PFSK-1 (cell line): ENCODE measurements around the gene CEP170.

Source experiments
- FOXP2 ChIP-seq: optimal IDR thresholded peaks from 2 replicates; pipeline ENCODE3; 2011; ENCODE audit warnings: borderline replicate concordance, control low read depth, inconsistent platforms; ENCODE audit not compliant: insufficient read depth; ENCODE audit errors: extremely low read length, extremely low read depth
- POLR2AphosphoS5 ChIP-seq: IDR thresholded peaks from 2 replicates; pipeline ENCODE4 v1.6.1; 2012; ENCODE audit warnings: low read depth, mild to moderate bottlenecking, control low read depth, low read length, moderate library complexity
- SIN3A ChIP-seq: IDR thresholded peaks from 2 replicates; pipeline ENCODE4 v1.6.1; 2012; ENCODE audit warnings: mild to moderate bottlenecking, low read length, moderate library complexity, borderline replicate concordance; ENCODE audit not compliant: insufficient read depth
- TAF1 ChIP-seq: IDR thresholded peaks from 2 replicates; pipeline ENCODE4 v1.6.1; 2012; ENCODE audit warnings: low read length, control low read depth, borderline replicate concordance; ENCODE audit not compliant: insufficient read depth
- TF ChIP-seq, protein P1 (sequence below), 2 experiments: IDR thresholded peaks; 2 replicates each; pipeline versions ENCODE4 v1.6.1 to v1.8.0; 2011 to 2012; ENCODE audit warnings: low read depth in 2 of 2, low read length in 2 of 2, control low read depth in 1 of 2, inconsistent platforms in 1 of 2, mild to moderate bottlenecking in 1 of 2, moderate library complexity in 1 of 2; ENCODE audit not compliant: insufficient read depth in 1 of 2

CEP170 gene

DNA sequence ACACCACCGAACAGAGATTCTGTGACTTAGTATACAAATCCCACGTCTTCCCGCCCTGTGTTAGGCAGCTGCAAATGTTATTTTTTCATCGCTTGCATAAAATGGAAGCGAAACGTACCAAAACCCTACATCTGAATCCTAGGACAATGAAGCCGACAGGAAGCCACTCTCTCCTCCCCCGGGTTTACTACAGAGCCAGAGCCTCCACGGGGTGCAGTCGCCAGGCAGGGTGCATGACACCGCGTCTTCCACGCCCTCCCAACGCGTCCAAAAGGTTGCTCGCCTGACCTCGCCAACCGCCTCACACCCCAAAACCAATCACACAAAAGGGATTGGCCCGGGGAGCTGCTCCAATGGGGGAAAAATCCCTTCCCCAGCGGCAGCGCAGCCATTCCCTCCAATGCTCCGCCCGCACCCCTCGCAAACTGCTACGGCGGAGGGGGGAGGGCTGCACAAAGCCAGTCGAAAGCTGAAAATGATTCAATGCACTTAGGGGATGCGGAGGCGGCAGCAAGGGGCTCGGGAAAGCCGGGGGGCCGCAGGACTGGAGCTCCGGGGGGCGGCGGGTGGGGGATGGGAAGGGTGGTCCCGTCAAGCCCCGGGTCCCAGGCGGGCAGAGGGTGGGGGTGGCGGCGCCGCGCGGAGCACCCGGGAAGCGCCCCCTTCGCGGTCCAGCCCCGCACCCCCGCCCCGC is 701 bp downstream of the CEP170 start:
- TF ChIP-seq SIN3A (no peak), TAF1 (no peak), POLR2AphosphoS5 (0 out of 2 replicates have a peak, but pooled peaks have one; percentile 5), FOXP2 (peak; percentile 53)
- TF ChIP-seq, protein P1, sequence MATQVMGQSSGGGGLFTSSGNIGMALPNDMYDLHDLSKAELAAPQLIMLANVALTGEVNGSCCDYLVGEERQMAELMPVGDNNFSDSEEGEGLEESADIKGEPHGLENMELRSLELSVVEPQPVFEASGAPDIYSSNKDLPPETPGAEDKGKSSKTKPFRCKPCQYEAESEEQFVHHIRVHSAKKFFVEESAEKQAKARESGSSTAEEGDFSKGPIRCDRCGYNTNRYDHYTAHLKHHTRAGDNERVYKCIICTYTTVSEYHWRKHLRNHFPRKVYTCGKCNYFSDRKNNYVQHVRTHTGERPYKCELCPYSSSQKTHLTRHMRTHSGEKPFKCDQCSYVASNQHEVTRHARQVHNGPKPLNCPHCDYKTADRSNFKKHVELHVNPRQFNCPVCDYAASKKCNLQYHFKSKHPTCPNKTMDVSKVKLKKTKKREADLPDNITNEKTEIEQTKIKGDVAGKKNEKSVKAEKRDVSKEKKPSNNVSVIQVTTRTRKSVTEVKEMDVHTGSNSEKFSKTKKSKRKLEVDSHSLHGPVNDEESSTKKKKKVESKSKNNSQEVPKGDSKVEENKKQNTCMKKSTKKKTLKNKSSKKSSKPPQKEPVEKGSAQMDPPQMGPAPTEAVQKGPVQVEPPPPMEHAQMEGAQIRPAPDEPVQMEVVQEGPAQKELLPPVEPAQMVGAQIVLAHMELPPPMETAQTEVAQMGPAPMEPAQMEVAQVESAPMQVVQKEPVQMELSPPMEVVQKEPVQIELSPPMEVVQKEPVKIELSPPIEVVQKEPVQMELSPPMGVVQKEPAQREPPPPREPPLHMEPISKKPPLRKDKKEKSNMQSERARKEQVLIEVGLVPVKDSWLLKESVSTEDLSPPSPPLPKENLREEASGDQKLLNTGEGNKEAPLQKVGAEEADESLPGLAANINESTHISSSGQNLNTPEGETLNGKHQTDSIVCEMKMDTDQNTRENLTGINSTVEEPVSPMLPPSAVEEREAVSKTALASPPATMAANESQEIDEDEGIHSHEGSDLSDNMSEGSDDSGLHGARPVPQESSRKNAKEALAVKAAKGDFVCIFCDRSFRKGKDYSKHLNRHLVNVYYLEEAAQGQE (IDR thresholded peaks at IDR 0.05; ENCODE audit: insufficient read depth in 1 of 2, low read depth in 2 of 2, low read length in 2 of 2) = no peak

DNA sequence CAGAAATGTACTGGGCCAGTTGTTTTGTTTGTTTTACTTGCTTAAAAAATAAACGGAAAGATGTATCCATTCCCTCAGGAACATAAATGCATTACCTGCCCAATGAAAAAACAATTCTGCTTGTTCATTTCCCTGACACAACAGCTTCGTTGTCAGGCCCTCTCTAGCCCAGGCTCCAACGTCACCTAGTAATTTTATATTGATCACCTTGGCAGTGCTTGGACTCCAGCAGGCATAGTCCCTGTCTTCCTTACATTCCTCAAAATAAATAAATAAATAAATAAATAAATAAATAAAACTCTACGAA is 1.2 kb downstream of the CEP170 start:
- TF ChIP-seq FOXP2 = no peak
- TF ChIP-seq, protein P1 (IDR thresholded peaks at IDR 0.05; ENCODE audit: insufficient read depth in 1 of 2, low read depth in 2 of 2, low read length in 2 of 2) = no peak
- no peak for TF ChIP-seq TAF1
- TF ChIP-seq POLR2AphosphoS5 = no peak
- no peak for TF ChIP-seq SIN3A

DNA sequence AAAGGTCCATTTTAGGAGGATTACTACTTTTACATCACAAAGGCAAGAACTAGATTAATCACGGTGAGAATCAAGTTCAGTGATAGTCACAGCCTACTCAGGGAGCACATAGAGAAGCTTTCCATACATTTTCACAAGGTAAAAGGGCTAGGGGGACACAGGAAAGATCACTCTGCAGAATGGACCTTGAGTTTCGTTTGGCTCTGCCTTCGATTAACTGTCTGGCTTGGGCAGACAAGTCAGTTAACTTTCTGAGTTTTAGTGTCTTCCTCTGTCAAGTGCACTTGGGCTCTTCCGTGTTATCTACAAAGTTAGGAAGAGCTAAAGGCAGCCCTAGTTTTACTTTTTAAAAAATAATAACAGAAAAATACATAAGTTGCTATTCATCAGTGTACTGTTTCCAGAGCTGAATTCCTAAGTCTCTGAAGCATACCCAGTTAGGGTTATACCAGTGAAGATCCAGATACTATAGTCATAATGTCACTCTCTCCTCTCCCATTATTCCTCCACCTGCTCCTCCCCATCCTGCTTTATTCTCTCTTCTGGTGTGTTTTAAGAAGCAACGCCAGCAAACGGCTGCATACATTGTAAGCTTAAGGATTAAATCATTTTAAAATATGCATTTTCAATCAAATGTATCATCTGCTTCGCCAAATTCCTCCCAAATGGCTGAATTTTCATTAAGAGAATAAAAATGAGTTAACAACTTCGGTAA is 1.7 kb downstream of the CEP170 start:
- TF ChIP-seq SIN3A (0 out of 2 replicates have a peak, but pooled peaks have one; percentile 13), POLR2AphosphoS5 (no peak)

DNA sequence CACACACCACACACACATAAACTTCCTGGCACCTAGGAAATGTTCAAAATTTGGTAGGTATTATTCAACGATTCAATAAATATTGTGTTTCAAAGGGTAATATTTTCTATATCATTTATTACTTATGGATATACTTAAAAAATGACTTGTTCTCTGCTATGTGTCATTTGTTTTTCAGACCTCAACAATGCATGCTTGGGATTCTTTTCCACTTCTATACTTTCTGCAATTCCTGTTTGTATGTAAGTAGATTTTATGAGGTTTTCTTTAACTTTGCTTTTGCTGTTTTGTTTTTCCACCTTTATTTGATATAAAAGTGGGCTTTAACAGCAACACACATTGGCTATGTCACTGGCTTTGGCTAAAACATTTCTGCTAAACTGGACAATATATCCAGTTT is 3.5 kb downstream of the CEP170 start:
- TF ChIP-seq TAF1 (no peak), POLR2AphosphoS5 (no peak), FOXP2 (no peak), SIN3A (no peak)
- TF ChIP-seq, protein P1 (IDR thresholded peaks at IDR 0.05; ENCODE audit: insufficient read depth in 1 of 2, low read depth in 2 of 2, low read length in 2 of 2) = no peak

DNA sequence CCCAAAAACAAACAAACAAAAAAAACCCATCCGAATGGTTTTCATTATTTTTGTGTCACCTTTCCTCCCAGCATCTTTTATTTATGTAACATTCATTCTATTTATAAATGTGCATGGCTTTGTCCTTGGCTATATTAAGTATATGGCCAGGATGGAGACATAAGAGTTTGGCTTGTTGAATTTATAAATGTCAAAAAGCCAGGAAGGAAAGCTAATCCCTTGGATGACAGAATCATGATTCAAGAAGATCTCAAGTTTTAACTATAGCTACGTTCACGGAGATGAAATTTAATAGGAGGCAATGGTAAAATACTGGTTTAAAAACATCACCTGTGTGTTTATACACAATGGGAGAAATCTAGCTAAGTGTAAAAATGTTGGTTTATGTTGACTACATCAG is 5.0 kb downstream of the CEP170 start:
- TF ChIP-seq TAF1 = no peak
- TF ChIP-seq, protein P1 (IDR thresholded peaks at IDR 0.05; ENCODE audit: insufficient read depth in 1 of 2, low read depth in 2 of 2, low read length in 2 of 2) = no peak
- TF ChIP-seq FOXP2 = no peak
- no peak for TF ChIP-seq POLR2AphosphoS5
- no peak for TF ChIP-seq SIN3A
